ENCODE results near the gene GSK3B.

The GSK3B gene

GRCh38 chr3:120098710-120099109, 4.5 kb upstream of the GSK3B start:
- in situ Hi-C loops (cut with HindIII; ENCODE audit: low sequenced_read_pairs) = loop anchor here (5.0 kb wide), 1 partner anchor 94 kb away; no protein-coding TSS in a partner anchor

DNA sequence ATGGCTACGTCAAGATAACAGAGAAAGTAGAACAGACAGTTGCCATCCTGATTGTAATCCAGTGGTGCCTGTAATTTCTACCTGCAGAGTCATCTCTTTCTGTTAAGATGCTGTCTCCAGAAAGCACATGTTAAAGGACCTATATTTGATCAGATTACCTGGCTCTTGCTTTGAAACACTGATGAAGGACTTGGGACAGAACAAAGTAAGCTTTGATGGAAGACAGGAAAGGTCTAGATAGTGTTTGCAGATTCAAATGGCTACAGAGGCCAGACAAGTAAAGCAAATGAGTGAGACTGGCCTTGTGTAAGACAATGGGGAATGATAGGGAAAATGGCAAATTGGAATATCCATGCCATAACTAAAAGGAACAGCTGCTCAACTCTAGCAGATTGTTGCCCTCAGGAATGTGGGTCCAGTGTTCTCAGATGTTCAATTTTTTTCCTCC, 1.8 kb upstream of the GSK3B start:
- in situ Hi-C loops (cut with HindIII; ENCODE audit: low sequenced_read_pairs) = loop anchor here (5.0 kb wide), 1 partner anchor 96 kb away; no protein-coding TSS in a partner anchor

- in situ Hi-C loops (cut with HindIII; ENCODE audit: low sequenced_read_pairs) = loop anchor here (5.0 kb wide), 1 partner anchor 97 kb away; no protein-coding TSS in a partner anchor
Observed at GRCh38 chr3:120095226-120095978, 1.2 kb upstream of the GSK3B start.

DNA sequence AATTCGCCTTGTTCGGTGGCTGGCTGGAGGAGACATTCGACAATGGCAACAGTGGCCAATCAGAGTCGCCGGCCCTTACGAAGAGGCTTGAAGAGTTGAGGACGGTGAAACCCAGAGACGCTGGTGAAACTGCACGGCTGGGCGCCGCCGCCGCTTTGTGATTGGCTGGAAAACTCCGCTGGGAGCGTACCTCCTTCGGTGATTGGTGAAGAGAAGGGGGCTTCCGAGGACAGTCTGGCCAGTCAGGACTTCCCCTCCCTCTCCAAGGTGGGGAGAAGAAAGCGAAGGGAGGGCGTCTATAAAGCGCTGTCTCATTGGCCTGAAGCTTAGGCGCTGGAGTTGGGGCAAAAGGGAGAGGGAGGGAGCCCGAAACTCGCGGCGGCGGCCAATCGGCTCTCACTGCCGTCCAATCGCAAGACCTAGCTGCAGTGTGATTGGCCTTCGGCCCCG, 554 bp upstream of the GSK3B start:
- in situ Hi-C loops (cut with HindIII; ENCODE audit: low sequenced_read_pairs) = loop anchor here (5.0 kb wide), 1 partner anchor 98 kb away; no protein-coding TSS in a partner anchor

GRCh38 chr3:120093119-120093910, 932 bp downstream of the GSK3B start:
- in situ Hi-C loops (cut with HindIII; ENCODE audit: low sequenced_read_pairs) = no loop called here

- in situ Hi-C loops (cut with HindIII; ENCODE audit: low sequenced_read_pairs) = no loop called here
Observed at GRCh38 chr3:120092474-120092873, 1.8 kb downstream of the GSK3B start.

DNA sequence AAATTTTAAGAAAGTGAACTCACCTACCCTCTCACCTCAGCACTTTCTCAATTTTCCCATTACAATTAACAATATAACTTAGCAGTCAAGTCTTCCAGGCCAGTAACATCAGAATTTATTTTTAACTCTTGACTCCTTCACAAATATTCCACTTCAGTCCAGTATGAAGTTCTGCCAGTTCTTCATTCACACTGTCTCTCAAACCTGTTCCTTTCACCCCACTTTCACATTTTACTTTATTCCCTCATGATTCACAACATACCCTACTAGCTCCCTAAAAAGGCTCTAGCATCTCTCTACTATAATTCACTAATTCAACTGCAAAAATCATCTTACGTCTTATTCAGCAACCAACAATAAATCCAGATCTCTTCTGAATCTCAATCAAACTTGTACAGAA, 3.8 kb downstream of the GSK3B start:
- in situ Hi-C loops (cut with HindIII; ENCODE audit: low sequenced_read_pairs) = no loop called here

DNA sequence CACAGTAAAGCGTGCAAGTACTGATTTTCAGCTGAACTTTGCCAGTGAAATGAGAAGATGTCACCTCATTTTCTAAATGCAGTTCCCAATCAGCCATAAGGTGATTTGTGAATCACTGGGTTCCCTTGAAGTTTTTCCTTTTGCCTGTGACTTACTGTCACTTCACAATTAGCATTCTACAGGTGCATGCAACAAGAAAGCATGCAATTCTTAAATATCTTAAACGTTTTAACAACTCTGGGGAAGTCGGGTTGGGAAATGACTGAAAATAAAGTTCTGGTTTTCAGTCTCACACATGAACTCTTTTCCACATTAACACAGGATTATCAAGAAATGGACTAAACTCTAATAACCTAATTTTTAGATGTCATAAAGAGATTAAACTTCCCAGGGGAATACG, 5.2 kb downstream of the GSK3B start:
- in situ Hi-C loops (cut with HindIII; ENCODE audit: low sequenced_read_pairs) = loop anchor here (5.0 kb wide), 1 partner anchor 42 kb away; no protein-coding TSS in a partner anchor

GRCh38 chr3:120088622-120089021, 5.6 kb downstream of the GSK3B start:
- in situ Hi-C loops (cut with HindIII; ENCODE audit: low sequenced_read_pairs) = loop anchor here (5.0 kb wide), 1 partner anchor 41 kb away; no protein-coding TSS in a partner anchor

DNA sequence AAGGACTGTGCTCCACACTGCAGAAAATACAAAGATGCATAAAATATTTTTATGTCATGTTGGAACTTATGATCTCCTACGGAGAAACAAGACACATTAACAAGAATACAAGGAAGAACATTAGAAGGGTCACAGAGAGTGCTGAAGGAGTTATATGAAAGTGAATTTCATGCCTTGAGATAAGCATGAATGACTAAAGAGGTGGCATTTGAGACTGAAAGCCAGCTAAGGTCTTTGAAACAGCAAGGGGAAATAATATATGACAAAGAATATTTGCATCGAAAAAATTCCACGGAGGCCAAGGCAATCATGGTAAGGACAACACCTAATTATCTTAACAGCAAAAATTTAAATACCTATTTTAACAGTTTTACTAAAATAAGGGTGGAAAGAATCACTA, 12.5 kb downstream of the GSK3B start:
- in situ Hi-C loops (cut with HindIII; ENCODE audit: low sequenced_read_pairs) = no loop called here

DNA sequence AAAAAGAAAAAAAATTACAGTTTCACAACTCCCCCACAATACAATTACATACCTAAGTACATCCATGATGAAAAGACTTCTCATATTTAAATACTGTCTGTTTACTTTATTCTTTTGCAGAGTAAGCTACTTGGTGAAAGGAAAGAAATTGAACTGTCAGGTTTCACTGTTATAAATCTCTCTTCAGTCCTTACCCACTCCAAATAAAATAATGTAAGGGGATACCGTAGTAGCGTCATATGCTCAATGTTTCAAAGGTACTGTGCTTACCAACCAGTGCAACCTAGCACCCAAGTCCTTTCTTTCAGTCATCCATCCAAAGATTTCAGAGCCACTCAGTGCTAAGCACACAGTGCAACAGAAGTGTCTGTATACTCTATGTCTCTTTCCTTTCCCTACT, 13.4 kb downstream of the GSK3B start:
- in situ Hi-C loops (cut with HindIII; ENCODE audit: low sequenced_read_pairs) = no loop called here

- in situ Hi-C loops (cut with HindIII; ENCODE audit: low sequenced_read_pairs) = no loop called here
Observed at GRCh38 chr3:120077731-120078130, 16.5 kb downstream of the GSK3B start.

- in situ Hi-C loops (cut with HindIII; ENCODE audit: low sequenced_read_pairs) = no loop called here
Observed at GRCh38 chr3:120072867-120073525, 21.3 kb downstream of the GSK3B start.

GRCh38 chr3:120071259-120071658, 23.0 kb downstream of the GSK3B start:
- in situ Hi-C loops (cut with HindIII; ENCODE audit: low sequenced_read_pairs) = no loop called here

GRCh38 chr3:120070263-120070981, 23.8 kb downstream of the GSK3B start:
- in situ Hi-C loops (cut with HindIII; ENCODE audit: low sequenced_read_pairs) = no loop called here

GRCh38 chr3:120067083-120067482, 27.2 kb downstream of the GSK3B start:
- in situ Hi-C loops (cut with HindIII; ENCODE audit: low sequenced_read_pairs) = no loop called here

- in situ Hi-C loops (cut with HindIII; ENCODE audit: low sequenced_read_pairs) = no loop called here
Observed at GRCh38 chr3:120066634-120067033, 27.6 kb downstream of the GSK3B start.

DNA sequence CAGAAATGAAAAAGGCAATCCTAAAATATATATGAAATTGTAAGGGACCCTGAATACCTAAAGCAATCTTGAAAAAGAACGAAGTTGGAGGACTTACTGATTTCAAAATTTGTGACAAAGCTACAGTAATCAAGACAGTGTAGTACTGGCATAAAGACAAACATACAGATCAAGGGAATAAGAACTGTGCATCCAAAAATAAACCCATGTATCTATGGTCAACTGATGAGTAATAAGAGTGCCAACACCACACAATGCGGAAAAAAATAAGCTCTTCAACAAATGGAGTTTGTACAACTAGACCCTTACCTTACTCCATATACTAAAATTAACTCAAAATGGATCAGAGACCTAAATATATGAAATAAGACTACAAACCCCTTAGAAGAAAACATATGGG, 29.6 kb downstream of the GSK3B start:
- in situ Hi-C loops (cut with HindIII; ENCODE audit: low sequenced_read_pairs) = no loop called here

DNA sequence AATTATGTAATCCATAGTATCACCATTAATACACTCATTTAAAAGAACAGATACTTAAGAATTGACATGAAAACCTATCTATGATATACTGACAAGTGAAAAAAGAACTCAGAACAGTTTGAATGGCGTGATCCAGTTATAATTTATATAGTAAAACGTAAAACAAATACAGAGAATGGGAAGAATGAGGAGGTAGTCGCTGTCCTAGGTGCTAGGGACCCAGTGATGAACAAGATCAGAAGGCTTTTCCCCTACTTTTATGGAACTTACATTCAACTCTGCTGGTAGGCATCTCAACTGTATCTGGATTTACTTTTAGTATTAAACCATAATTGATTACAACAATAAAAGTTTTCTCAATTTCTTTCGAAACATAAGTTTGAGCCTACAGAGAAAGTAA, 31.8 kb downstream of the GSK3B start:
- in situ Hi-C loops (cut with HindIII; ENCODE audit: low sequenced_read_pairs) = no loop called here

DNA sequence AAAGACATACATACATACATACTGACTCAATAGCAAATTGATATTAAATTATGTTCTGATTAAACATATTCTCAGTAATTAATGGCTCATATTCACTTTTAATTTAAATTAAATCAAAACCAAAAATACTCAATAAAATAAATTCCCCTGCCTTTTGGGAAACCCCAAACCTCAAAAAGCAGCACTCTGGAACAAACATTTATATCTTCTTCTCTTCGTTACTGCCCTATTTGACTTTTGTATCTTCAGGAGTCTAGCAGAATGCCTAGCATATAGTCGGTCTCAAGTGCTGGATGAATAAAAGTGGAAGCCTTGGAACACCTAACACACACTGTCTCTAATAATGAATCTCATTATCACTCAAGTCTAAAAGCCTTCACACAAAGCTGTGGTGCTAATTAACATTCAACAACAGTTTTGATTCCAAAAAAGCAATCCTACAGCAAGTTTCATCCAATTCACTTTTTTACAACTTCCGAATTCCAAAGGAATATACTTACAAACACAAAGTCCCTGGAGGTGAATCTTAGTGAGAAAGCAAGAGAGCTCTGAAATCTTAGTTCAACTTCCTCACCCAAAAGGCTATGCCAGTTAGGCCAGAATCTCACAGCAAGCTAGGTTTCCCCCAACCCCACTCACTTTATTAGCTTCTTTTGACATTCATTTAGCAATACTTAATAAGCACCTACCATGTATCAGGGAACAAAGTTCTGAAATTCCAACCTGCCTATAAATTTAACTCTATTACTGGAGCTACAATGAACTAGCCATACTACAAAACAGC, 35.0 kb downstream of the GSK3B start:
- in situ Hi-C loops (cut with HindIII; ENCODE audit: low sequenced_read_pairs) = no loop called here

Measured in endothelial cell of hepatic sinusoid (primary cell).